NCI-H1930 (cell line): Measurements from ENCODE around the gene ADGRD1.
"Not testable (repeated sequence)": the region's sequence is repeated elsewhere in the genome, so short reads cannot be mapped to it uniquely, and the experiment has no call there.

ENCODE experiments used
- DNase-seq, 2 experiments: peaks; one replicate each; lab custom pipeline; 2025; lab: John Stamatoyannopoulos, UW

Gene ADGRD1

GRCh38 chr12:131104463-131105350 lies 151.0 kb downstream of the ADGRD1 start:
- peak; percentile 55 to 64 for DNase-seq

- DNase-seq = no peak
These were observed 151.6 kb downstream of the ADGRD1 start for GRCh38 chr12:131105351-131105735.

DNA sequence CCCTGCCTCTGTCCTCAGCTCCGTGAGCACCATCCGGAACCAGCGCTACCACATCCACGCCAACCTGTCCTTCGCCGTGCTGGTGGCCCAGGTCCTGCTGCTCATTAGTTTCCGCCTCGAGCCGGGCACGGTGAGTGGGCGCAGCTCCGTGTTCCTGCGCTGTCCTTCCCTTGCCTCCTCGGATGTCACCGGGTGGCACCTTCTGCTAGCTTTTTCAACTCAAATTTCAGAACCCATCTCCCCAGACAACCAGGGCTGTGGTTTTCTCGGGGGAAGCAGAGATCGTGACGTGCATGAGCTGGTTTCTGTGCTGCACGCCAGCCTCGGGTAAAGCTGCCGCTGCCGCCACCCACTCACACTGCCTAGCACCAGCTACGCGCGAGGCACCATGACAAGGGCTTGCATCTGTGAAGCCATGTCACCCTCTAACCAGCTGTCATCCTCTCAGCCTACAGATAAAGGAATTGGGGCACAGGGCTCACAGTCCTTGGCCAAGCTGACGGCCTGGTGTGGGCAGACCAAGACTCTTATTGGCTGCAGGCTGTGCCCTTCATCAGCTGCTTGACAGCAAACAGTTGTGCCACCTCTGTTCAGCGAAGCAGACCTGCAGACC lies 152.1 kb downstream of the ADGRD1 start:
- DNase-seq = no peak

DNA sequence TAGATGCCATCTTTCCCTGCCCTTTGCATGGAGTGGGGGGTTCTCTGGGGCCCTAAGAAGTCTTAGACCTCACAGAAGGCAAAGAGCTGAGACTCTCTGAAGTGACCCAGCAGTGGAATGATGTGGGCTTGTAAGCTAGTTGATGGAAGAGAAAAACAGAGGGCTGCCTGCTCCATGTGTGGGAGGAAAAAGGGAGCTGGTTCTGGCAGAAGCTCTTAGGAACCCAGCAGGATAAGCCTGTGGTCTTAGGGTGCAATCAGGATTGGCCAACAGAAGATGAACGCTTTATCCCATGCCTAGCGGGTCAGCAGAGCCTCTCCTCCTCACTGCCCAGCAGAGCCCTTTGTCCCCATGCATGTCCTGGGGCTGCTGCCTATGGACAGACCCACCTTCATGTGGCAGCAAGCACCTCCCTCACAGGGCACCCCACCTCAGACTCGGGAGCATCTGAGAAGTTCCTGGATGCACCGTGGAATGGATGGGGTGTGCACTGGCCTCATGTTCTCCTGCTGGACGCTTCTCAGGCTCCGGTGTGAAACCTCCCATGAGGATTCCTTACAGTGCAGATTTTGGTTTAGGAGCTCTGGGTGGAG lies 152.7 kb downstream of the ADGRD1 start:
- DNase-seq = no peak

DNA sequence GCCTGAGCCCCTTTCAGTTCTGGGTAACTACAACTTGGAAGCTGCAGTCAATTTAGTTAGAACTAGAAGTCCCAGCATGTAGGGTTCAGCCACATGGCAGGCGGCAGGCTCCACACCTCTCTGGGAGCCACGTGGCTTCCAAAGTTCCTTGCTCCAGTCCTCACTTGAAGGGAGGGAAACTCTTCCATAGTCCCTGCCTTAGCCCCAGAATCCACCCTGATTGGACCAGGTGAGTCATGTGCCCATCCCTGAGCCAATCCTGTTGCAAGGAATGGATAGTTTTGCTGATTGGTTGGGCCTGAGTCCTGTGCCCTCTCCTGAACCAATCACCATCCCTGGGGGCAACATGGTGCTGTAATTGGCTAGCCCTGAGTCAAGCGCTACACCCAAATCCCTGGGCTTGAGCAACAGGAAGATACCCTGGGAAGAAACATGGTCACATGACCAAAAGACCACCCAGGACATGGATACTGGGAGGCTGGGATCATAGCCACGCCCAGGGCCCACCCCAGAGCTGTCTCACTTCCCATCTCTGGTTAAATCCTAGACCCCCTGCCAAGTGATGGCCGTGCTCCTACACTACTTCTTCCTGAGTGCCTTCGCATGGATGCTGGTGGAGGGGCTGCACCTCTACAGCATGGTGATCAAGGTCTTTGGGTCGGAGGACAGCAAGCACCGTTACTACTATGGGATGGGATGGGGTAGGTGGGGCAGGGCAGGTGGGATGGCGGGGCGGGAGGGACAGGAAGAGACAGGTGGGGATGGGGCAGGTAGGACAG lies 154.7 kb downstream of the ADGRD1 start:
- DNase-seq = no peak

- no peak for DNase-seq
These were observed 157.7 kb downstream of the ADGRD1 start for GRCh38 chr12:131111446-131111845.

- no peak for DNase-seq
These were observed 158.3 kb downstream of the ADGRD1 start for GRCh38 chr12:131112021-131112420.

- no peak for DNase-seq
These were observed 159.1 kb downstream of the ADGRD1 start for GRCh38 chr12:131112700-131113290.

DNA sequence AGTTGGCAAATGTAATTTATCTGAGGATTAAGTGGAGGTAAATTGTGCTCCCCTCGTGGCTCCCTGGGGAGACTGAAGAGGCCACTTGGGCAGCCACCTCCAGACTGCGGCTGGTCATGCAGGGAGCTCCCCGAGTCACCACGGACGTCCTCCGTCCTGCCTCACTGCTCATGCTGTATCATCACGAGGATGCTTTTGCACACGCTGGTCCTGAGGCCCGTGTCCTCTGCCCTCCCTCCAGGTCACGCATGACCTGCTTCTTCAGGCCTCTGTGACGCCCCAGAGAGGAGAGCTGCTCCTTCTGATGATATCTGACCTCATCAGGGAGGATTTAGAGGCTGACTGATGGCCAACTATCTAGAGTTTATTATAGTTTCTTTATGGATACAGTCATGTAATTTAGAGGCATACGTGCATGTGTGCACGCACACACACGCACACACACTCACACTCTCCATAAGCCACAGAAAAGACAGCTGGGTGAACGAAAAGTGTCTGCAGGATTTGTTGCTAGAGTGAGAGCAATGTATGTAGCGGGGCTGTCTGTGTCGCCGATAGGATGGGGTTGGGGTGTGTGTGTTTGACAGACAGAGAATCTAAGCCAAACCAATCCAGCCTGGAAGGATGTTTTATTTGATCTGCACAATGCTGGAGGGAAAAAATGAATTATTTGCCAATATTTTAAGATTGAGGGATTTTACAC lies 160.0 kb downstream of the ADGRD1 start:
- no peak for DNase-seq

- no peak for DNase-seq
These were observed 160.6 kb downstream of the ADGRD1 start for GRCh38 chr12:131114271-131114670.

- DNase-seq = no peak
These were observed 161.4 kb downstream of the ADGRD1 start for GRCh38 chr12:131114942-131115584.

GRCh38 chr12:131115766-131116467 lies 162.2 kb downstream of the ADGRD1 start:
- no peak for DNase-seq

- no peak for DNase-seq
These were observed 162.9 kb downstream of the ADGRD1 start for GRCh38 chr12:131116468-131117117.

- no peak for DNase-seq
These were observed 163.9 kb downstream of the ADGRD1 start for GRCh38 chr12:131117438-131118245.

DNA sequence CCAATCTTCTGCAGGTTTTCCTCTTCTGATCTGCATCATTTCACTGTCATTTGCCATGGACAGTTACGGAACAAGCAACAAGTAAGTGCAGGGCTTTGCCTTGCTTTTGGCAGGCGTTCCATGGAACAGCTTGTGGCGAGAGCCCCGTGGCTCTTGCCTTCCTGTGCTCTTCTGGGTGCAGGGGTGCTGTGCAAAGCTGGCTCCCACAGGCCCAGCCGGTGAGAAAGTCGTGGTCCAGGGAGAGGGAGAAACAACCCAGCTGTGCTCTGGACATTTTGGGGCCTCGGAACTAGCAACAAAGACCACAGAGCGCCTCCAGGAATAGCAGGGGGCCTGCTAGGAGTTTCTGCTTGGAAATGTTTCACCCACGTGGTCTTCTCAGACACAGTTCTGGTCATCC lies 164.7 kb downstream of the ADGRD1 start:
- DNase-seq = no peak

DNA sequence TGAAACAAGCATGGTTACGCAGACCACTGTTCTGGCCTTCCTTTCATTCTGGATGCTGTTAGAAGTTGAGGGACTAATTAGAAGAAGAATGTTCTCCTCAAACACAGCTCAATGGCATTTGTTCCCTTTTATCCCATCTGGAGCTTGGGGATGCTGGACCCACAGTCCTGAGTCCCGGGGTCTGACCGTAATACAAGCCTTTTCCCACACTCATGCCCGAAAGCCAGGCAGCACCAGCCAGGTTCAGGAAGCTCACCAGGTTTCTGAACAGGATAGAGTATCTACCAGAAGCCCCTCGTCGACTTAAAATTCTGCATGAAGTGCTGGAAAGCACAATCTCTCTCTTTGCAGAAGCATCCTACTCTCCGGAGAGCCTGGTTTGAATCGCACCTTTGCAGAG lies 165.6 kb downstream of the ADGRD1 start:
- DNase-seq = not testable (repeated sequence)

GRCh38 chr12:131119936-131120335 lies 166.2 kb downstream of the ADGRD1 start:
- DNase-seq = no peak

DNA sequence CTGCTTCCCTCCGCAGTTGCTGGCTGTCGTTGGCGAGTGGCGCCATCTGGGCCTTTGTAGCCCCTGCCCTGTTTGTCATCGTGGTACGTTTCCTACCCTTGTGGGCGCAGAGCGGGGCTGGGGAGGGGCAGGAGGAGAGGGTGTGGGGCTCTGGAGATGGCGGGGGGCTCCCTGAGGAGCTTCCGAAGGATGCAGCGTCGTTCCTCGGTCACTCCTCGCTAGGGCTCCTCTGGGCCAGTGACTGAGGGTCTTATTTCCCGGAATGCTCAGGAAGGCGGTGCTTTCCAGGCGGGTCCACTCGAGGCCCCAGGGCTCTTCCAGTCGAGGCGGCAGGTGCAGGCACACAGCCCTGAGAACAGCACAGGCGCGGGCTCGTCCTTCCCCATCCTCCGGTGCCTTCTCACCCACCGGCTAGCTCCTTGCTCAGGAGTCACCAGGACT lies 167.1 kb downstream of the ADGRD1 start:
- DNase-seq = no peak
